ENCODE data around the gene NEURL1. TPM values are rescaled to one million over a fixed set of nuclear protein-coding genes. Genes with fewer than 3 reads are reported as not detected.
A peak's percentile ranks its signal among the peaks of the same experiment; 100 is the strongest.

NEURL1 gene
- total and polyA plus RNA-seq, 10 of the 15 experiments (the other 5 are each of a cell fraction or from before 2014, with no cell fraction given): 0.02 to 0.05 (median 0.05) TPM; not detected in 6

DNA sequence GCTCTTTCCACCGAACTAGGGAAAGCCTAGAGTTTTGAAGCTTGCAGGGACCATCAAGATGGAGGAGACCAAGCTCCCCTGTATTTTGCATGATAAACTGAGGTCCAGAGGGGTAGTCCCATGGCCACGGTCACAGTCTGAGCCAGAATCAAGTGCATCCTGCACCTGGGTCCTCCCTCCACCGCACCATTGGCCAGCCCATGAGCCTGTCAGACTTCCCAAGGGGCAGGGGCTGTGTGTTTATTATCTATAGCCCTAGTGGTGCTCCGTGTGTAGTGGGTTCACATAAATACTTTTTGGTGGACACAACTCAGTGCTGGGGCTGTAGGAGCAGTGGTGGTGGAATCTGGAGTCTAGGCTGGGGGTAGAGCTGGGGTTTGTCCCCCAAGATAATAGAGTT, 18.1 kb upstream of the NEURL1 start:
- 74% methylated on average over 4 of the region's 4 CpGs for WGBS (ENCODE audit: insufficient coverage, insufficient replicate concordance, low lambda C conversion rate, missing lambda C conversion rate)
- no peak overlapping the region for H3K27ac ChIP-seq (ENCODE audit: control insufficient read depth, insufficient read depth)
- no peaks in the 10 kb centered on the region for H4K20me1 ChIP-seq (ENCODE audit: control insufficient read depth, insufficient read depth)
- H2AFZ ChIP-seq (ENCODE audit: control insufficient read depth, low read depth, low read length): no peak overlapping the region
- DNase-seq (ENCODE audit: low read depth, low spot score) (no peak), FAIRE-seq (no peak), ATAC-seq (no peak)
- ChIA-PET SMC1A (ENCODE audit: uncharacterized antibody, unreplicated experiment) (interaction anchor here (1.2 to 9.8 kb wide), 11 partner anchors 9 to 58 kb away, joined by 3 to 124 read pairs (median 10); partner anchors contain the start of genes CALHM1 and CALHM2), POLR2A (interaction anchor here (0.5 to 3.8 kb wide), 6 partner anchors 10 to 294 kb away, joined by 5 to 35 read pairs (median 11); partner anchors contain the start of genes CALHM1 and CALHM2), CTCF (interaction anchor here (0.7 to 10.6 kb wide), 18 partner anchors 9 to 407 kb away, joined by 3 to 195 read pairs (median 9); partner anchors contain the start of genes CALHM1, CALHM2, NEURL1 and NT5C2), RAD21 (ENCODE audit: unreplicated experiment) (interaction anchor here (0.7 to 4.7 kb wide), 11 partner anchors 8 to 825 kb away, joined by 3 to 73 read pairs (median 3); partner anchors contain the start of genes CALHM1 and CALHM2)
- no peaks in the 10 kb centered on the region for H3K9me3 ChIP-seq (replicated peaks; ENCODE audit: control insufficient read depth, insufficient read depth, low read length)
- H3K4me3 ChIP-seq: no peak overlapping the region
- in situ Hi-C loops (cut with MboI): loop anchor here (5.0 kb wide), 1 partner anchor 58 kb away; no protein-coding TSS in a partner anchor
- H3K79me2 ChIP-seq (ENCODE audit: control insufficient read depth, insufficient read depth, low read length): no peaks in the 10 kb centered on the region
- H3K4me2 ChIP-seq (ENCODE audit: control insufficient read depth, insufficient read depth): no peak overlapping the region
- no peaks in the 10 kb centered on the region for H3K36me3 ChIP-seq (ENCODE audit: control insufficient read depth in 2 of 2, insufficient read depth in 2 of 2, low read length in 1 of 2)
- no peak overlapping the region for H3K9ac ChIP-seq (ENCODE audit: control insufficient read depth, insufficient read depth, low read length)
- TF ChIP-seq, protein P1, sequence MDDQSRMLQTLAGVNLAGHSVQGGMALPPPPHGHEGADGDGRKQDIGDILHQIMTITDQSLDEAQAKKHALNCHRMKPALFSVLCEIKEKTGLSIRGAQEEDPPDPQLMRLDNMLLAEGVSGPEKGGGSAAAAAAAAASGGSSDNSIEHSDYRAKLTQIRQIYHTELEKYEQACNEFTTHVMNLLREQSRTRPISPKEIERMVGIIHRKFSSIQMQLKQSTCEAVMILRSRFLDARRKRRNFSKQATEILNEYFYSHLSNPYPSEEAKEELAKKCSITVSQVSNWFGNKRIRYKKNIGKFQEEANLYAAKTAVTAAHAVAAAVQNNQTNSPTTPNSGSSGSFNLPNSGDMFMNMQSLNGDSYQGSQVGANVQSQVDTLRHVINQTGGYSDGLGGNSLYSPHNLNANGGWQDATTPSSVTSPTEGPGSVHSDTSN (IDR thresholded peaks at IDR 0.05; ENCODE audit: insufficient replicate concordance, low read depth, low read length): peak; percentile 17
- TF ChIP-seq, protein P2, sequence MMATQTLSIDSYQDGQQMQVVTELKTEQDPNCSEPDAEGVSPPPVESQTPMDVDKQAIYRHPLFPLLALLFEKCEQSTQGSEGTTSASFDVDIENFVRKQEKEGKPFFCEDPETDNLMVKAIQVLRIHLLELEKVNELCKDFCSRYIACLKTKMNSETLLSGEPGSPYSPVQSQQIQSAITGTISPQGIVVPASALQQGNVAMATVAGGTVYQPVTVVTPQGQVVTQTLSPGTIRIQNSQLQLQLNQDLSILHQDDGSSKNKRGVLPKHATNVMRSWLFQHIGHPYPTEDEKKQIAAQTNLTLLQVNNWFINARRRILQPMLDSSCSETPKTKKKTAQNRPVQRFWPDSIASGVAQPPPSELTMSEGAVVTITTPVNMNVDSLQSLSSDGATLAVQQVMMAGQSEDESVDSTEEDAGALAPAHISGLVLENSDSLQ (IDR thresholded peaks at IDR 0.05): peak; percentile 36; the same call in 1 of the 2 replicates
- TF ChIP-seq FOXK2 (IDR thresholded peaks at IDR 0.05) (no peak), FOXM1 (IDR thresholded peaks at IDR 0.05; ENCODE audit: low read depth, low read length) (no peak), SP1 (IDR thresholded peaks at IDR 0.05; ENCODE audit: low read depth, low read length) (no peak)
- TF ChIP-seq, protein P3, sequence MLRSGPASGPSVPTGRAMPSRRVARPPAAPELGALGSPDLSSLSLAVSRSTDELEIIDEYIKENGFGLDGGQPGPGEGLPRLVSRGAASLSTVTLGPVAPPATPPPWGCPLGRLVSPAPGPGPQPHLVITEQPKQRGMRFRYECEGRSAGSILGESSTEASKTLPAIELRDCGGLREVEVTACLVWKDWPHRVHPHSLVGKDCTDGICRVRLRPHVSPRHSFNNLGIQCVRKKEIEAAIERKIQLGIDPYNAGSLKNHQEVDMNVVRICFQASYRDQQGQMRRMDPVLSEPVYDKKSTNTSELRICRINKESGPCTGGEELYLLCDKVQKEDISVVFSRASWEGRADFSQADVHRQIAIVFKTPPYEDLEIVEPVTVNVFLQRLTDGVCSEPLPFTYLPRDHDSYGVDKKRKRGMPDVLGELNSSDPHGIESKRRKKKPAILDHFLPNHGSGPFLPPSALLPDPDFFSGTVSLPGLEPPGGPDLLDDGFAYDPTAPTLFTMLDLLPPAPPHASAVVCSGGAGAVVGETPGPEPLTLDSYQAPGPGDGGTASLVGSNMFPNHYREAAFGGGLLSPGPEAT (IDR thresholded peaks at IDR 0.05; ENCODE audit: low read depth): no peak
- peaks cover 36% of the 10 kb centered on the region for H3K4me1 ChIP-seq (ENCODE audit: control insufficient read depth, insufficient read depth, low read length)
- no peaks in the 10 kb centered on the region for H3K27me3 ChIP-seq (replicated peaks in 1 of 2; ENCODE audit: control insufficient read depth in 2 of 2, insufficient read depth in 2 of 2, low read length in 1 of 2)
- no TSS peak for BruUV-seq (replicated peaks)
- intact Hi-C loops (cut with micrococcal nuclease; ENCODE audit: unreplicated experiment): no loop called here

All from GM12878 (cell line).